ENCODE results near the gene KCNH6.

KCNH6 gene

DNA sequence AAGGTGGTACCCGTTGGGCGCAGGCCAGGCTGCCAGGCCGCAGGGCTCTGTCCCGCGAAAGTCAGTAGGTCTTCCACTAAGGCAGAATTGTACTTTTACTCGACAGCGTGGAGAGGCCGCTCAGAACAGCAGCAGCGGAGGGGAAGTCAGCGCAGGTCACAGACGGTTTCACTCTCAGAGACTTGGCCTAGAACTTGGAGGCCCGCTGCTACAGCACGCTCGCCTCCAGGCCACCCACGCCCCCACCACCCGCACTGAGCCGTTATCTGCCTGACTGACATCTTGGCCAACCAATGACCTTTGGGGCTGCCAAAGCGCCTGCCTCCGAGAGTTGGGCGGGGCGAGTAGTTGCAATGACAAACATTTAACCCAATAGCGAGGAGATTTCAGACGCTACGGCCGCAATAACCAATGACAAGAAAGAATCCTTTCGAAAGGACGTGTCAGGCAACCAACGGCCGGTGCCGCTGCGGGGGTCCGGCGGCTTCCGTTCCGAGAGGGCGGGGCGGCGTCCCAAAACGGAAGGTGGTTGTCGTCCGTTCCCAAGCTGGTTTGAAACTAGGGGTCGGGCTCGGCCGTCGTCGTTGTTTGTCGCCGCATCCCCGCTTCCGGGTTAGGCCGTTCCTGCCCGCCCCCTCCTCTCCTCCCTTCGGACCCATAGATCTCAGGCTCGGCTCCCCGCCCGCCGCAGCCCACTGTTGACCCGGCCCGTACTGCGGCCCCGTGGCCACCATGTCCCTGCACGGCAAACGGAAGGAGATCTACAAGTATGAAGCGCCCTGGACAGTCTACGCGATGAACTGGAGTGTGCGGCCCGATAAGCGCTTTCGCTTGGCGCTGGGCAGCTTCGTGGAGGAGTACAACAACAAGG is 27.0 kb downstream of the KCNH6 start, which contains the start of gene DCAF7:
Gene DCAF7, plus strand, starts transcription at position 532 of the 871 bp plus-strand sequence. Its CDS starts 201 bp downstream, at position 733.
- DNase-seq (ENCODE audit: low read depth in 2 of 2, low spot score in 1 of 2) = peak; percentile 97 to 99

DNA sequence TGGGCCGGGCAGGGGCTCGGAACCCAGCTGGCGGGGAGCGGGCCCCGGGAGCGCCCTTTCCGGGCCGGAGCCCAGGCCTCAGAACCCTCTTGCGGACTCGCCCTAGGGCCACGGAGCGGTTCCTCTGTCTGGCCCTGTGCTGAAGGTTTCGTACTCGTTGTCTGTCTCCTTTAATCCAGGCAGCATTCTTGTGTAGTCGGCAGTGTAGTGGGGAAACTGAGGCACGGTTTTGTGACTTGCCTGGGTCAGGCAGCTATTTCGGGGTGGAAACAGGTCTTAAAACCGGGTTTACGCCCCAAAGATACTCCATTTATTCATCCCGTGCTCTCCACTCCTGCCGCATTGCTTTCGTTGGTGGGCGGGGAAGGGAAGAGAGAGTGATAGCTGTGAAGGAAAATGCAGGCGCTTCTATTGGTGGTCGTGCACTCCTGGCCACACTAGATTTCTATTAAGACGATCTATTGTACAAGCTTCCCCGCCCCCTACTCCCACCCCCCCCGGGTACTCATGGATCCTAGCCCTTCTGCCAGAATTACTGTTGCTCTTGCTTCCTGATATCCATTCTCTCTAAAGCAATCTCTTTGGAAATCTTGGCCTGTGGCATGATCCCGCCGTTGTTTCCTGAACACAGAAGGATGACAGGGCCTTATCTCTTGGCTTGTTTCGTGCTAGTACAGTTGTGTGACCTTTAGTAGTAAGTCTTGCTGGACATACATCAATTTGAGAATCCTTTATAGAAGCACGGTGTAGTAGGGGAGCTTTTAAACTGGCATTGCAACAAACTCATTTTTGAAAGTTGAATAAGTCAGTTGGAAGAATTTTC is 27.9 kb downstream of the KCNH6 start:
- no peak for DNase-seq (ENCODE audit: low read depth in 2 of 2, low spot score in 1 of 2)

DNA sequence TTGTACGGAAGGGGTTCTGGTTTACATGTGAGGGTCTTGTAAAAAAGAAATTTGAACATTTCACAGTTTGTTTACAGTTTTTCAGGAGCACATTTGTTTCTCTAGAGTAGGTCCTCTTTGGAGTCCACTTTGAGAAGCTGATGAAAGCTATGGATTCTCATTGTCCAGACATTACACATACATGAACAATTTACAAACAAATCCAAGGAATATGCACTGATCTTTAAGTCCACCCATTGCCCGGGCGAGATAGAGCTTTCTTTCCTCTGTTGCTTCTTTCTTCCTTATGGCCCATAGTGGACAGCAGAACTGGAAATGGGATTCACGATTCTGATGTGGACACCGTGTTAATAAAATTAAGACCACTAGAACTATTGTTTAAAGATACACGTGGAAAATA is 29.1 kb downstream of the KCNH6 start:
- no peak for DNase-seq (ENCODE audit: low read depth in 2 of 2, low spot score in 1 of 2)

DNA sequence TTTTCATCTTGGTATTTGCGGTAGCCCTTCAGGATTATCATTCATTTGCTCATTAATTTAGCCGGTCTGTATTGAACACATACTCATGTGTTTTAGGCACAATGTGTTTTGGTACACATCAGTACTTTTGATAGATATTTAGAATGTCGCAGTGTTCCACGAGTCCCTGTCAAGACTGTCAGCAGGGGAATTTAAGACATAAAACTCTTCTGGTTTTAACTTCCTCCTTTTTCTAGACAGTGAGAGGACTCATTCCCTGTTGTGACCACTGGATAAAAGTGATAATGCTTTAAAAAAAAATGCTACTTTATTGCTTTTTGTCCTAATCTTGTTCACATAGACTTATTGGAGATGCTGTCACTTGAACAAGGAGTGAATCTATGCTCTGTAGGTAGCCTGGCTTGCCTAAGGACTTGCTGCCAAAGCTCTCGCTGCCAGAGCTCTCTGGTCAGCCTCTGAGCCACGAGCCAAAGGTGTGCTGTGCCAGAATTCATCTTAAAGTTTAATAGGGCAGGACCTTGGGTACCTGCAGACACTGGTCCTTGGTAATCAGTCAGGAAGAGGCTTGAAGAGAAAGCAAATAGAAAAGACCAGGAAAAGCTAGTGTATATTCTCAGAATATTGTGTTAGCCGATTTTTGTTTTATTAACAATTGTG is 32.5 kb downstream of the KCNH6 start:
- DNase-seq (ENCODE audit: low read depth in 2 of 2, low spot score in 1 of 2) = no peak

DNA sequence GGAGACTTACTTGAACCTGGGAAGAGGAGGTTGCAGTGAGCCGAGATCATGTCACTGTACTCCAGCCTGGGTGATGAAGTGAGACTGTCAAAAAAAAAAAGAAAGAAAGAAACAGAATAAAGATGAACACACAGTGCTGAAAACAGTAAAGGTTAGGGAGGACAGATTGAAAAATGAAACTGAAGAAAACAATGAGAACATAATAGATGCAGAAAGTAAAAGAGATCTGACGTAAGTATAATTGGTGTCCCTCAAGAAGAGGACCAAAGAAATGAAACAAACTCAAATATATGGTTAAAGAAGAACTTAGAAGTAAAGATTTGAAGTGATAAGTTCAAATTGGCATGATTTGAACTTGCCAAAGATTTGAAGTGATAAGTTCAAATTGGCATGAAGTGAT is 34.3 kb downstream of the KCNH6 start:
- DNase-seq (ENCODE audit: low read depth in 2 of 2, low spot score in 1 of 2) = no peak

DNA sequence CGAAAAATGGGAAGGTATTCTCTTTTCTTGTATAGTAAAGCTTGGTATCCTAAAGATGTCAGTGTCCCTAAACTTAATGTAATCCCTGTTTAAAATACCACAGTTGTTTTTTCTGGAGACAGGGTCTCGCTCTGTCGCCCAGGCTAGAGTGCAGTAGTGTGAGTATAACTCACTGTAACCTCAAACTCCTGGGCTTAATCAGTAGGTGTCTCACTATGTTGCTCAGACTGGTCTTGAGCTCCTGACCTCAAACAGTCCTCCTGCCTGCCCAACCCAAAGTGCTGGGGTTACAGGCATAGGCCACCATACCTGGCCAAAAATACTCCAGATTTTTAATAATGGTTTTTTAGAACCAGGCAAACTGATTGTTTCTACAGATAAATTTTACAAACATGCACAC is 35.3 kb downstream of the KCNH6 start:
- no peak for DNase-seq (ENCODE audit: low read depth in 2 of 2, low spot score in 1 of 2)

DNA sequence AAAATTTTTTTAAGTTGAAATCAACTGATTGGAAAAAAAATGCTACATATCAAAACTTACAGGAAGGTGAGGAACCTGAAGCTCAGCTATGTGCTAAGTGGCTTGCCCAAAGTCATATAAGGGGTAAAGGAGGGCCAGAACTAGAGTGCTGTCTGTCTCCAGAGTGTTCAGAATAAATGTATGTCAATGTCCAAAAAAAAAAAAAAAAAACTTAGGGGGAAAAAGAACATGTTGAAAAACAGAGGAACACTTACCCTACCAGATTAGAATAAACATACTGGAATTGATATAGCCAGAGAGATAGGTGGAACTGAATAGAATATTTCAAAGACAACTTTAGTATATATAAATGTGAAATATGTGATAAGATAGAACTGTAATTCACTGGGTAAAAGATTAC is 38.7 kb downstream of the KCNH6 start:
- no peak for DNase-seq (ENCODE audit: low read depth in 2 of 2, low spot score in 1 of 2)

DNA sequence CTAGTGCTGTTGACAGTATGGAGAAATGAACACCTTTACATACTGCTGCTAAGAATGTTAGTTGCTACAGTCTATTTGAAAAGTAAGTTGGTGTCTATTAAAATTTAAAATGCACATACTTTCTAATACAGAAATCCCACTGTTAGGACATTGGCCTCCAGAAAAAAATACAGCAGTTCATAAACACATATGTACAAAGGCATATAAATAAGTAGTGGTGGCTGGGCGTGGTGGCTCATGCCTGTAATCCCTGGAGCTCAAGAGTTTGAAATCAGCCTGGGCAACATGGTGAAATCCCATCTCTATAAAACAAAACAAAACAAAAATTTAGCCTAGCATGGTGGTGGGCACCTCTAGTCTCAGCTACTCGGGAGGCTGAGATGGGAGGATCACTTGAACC is 40.2 kb downstream of the KCNH6 start:
- DNase-seq (ENCODE audit: low read depth in 2 of 2, low spot score in 1 of 2) = no peak

DNA sequence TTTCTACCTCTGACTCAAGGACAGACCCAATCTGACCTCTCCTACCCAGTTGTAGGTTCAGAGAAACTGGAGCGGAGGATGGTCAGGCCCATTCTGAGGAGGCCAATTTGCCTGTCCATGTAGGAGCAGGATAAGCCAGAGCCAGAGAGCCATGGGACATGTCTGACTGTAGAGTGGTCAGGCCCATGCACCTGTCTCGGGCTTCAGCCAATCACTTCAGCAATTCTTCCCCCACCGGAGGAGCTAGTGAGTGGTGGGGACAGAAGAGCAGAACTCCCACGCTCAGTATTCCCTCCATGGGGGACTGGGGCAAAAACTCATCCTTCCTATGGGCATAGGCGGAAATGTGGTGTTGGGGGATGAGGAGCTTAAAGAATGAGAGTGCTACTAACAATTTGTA is 41.4 kb downstream of the KCNH6 start:
- no peak for DNase-seq (ENCODE audit: low read depth in 2 of 2, low spot score in 1 of 2)

DNA sequence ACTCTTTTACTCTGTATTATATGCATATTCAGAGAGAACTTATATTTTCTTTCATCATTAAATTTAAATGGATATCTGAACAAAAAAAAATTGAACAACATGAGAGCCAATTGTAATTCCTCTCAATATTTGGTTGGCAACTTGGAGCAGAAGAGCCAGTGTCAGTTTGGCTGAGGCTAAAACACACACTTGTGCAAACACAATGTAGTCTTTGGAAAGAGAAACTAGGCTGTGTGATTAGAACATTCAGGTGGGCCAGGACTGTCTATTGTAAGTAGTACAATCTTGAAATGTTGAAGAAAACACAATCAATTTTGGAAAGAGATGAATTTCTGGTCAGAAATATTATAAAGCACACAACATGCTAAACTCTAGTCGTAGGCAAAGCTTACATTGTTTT is 44.1 kb downstream of the KCNH6 start:
- no peak for DNase-seq (ENCODE audit: low read depth in 2 of 2, low spot score in 1 of 2)

DNA sequence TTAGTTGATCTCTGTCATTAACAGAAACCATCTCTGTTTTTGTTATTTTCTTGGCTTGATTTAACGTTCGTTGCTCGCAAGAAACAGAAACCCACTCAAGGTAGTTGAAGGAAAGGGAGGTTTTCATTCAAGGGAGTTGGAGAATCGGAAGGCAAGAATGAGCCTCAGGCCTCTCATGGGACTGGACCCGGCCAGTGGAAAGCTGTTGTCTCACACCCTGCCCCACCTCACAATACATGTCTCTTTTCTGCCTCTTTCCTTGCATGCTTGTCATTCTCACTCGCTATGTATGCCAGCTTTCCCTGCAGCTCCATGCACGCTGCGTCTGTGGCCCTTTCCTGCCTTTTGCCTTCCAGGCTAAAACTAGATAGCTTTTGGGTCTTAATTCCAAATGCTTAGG is 45.4 kb downstream of the KCNH6 start:
- no peak for DNase-seq (ENCODE audit: low read depth in 2 of 2, low spot score in 1 of 2)

DNA sequence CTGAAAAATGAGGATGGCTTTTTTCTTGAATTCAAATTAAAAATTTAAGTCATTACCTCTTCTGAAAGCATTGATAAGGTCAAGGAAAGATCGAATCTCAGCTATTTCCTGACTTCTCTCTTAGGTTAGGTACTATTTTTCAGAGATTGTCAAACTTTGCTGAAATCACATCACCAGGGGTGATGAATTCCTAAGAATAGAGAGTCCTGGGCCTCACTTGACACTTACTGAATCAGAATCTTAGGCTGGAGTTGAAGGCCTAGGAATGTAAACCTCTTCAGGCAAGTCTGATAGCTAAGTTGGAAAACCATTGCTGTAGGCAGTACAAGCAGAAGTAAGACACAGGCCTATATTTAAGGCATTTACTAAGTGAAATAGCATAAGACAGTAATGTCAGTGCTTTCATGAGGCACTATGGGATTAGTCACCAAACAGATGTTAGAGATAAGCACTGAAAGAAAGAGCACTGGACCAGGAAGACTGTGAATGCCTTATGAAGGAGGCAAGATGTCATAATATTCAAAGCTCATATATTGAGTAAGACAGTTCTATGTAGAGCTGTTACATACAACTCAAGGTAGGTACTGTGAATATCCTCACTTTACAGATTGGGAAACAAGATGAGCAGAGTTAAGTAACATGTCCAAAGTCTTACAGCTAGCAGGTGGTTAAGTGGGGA is 48.6 kb downstream of the KCNH6 start:
- DNase-seq (ENCODE audit: low read depth in 2 of 2, low spot score in 1 of 2) = no peak

DNA sequence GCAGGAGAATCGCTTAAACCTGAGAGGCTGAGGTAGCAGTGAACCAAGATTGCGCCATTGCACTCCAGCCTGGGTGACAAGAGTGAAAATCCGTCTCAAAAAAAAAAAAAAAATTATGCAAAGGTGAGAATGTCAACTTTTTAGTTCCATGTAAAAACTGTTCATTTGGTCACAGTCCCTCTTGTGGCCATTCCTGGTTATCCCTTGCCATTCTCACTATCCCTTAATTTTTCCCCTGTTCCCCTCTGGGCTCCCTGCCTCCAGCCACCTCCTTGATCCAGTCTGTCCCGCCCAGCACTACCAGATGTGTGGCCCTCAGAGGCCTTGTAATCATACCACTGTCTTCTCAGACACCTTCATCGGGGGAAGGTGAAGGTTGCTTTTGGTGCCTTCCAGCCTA is 50.5 kb downstream of the KCNH6 start:
- no peak for DNase-seq (ENCODE audit: low read depth in 2 of 2, low spot score in 1 of 2)

DNA sequence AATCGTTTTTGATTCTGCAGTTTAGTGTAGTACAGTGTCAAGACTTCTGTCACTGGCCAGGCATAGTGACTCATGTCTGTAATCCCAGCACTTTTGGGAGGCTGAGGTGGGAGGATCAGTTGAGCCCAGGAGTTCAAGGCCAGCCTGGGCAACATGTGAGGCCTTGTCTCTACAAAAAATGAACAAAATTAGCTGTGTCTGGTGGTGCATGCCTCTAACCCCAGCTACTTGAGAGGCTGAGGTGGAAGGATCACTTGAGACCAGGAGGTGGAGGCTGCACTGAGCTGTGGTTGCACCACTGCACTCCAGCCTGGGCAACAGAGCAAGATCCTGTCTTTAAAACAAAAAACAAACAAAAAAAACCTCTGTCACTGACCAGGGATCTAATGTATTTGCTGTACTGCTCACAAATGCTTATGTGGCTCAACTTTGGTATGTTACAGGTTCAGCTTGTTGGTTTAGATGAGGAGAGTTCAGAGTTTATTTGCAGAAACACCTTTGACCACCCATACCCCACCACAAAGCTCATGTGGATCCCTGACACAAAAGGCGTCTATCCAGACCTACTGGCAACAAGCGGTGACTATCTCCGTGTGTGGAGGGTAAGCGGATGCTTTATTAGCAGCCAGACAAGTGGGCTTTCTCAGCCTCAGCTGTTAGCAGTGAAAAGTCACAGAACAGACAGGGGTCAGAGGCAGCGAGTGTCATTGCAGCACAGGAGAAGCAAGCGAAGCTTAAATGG is 55.0 kb downstream of the KCNH6 start:
- no peak for DNase-seq (ENCODE audit: low read depth in 2 of 2, low spot score in 1 of 2)

DNA sequence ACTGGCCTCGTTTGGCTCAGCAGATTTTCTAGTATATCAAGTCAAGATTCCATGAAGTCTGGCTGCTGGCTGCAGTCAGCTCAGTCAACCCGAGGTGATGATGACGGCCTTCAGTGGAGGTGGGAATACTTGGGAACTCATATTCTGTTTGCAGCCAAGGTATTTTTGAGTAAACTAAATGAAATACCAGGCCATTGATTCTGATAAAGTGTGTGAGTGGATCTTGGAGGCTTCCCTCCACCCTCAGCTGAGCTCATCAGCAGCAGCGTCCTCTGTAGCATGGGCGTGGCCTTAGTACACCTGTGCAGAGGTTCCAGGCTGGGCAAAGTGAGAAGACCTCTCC is 55.6 kb downstream of the KCNH6 start:
- no peak for DNase-seq (ENCODE audit: low read depth in 2 of 2, low spot score in 1 of 2)

DNA sequence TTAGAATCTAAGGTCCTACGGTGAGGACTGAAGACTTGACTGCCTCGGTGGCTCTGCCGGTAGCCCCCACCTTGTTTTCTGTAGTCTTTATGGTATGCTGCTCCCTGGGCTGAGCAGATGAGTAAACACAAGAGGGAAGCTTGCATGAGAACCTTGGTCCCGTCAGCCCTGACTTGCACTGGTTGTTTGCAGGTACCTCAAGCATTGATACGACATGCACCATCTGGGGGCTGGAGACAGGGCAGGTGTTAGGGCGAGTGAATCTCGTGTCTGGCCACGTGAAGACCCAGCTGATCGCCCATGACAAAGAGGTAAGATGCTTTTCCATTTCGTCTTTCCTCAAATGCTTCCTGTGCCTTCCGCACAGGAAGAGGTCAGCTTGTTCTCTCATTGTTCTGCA is 56.5 kb downstream of the KCNH6 start:
- DNase-seq (ENCODE audit: low read depth in 2 of 2, low spot score in 1 of 2) = no peak

DNA sequence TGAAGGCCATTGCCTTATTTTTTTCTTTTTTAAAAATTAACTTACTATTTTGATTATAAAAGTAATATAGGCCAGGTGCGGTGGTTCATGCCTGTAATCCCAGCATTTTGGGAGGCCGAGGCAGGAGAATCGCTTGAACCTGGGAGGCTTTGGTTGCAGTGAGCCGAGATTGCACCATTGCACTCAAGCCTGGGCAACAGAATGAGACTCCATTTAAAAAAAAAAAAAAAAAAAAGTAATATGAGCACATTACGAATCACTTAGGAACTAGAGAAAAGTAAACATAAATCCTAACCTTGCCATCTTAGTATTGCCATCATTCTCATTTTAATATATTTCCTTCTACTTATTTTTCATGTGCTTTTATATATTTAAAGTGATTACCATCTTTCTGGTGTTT is 64.6 kb downstream of the KCNH6 start:
- no peak for DNase-seq (ENCODE audit: low read depth in 2 of 2, low spot score in 1 of 2)

DNA sequence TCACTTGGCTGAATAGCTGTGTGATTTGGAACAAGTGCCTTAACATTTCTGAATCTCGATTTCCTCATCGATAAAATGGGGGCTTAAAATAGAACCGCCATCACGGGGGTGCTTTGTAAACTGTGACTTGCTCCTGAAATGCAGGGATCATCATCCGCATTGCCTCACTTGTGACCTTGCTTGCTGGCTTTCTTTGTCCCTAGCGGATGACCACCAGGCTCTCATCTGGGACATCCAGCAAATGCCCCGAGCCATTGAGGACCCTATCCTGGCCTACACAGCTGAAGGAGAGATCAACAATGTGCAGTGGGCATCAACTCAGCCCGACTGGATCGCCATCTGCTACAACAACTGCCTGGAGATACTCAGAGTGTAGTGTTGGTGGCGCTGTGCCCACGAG is 65.6 kb downstream of the KCNH6 start:
- DNase-seq (ENCODE audit: low read depth in 2 of 2, low spot score in 1 of 2) = no peak

DNA sequence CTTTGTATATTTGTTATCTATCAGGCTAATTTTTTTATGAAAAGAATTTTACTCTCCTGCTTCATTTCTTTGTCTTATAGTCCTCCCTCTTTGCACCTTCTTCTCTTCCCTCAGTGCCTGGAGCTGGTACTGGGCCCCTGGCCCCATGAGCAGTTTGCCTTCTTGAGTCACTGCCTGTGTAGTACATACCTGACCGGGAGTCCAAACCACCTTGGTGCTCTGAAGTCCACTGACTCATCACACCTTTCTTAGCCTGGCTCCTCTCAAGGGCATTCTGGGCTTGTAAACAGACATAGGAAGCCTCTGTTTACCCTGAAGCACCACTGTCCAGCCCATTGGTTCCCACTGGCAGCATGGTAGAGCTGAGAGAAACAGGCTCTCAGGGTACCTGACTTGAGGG is 66.5 kb downstream of the KCNH6 start:
- no peak for DNase-seq (ENCODE audit: low read depth in 2 of 2, low spot score in 1 of 2)

DNA sequence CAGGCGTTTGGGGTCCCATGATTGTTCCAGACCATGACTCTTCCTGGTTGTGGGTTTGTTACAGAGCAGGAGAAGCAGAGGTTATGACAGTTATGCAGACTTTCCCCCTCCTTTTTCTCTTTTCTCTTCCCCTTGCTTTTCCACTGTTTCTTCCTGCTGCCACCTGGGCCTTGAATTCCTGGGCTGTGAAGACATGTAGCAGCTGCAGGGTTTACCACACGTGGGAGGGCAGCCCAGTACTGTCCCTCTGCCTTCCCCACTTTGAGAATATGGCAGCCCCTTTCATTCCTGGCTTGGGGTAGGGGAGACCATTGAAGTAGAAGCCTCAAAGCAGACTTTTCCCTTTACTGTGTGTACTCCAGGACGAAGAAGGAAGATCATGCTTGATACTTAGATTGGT is 69.6 kb downstream of the KCNH6 start:
- no peak for DNase-seq (ENCODE audit: low read depth in 2 of 2, low spot score in 1 of 2)

DNA sequence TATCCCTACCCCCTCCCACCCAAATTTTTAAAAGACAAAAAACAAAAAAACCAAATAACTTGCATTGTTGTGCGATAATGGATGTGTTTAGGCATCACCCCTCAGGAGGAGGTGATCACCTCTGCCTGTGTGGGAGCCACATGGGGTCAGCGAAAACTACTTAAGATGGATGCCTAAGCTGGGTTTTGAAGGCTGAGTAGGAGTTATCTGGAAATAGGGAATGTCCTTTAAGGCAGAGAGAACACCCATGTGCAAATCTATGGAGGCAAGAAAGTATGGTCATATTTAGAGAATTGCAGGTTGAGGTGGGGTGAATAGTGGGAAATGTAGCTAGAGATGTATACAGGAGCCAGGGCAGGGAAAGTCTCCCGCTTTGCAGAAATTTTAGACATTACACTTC is 72.0 kb downstream of the KCNH6 start:
- no peak for DNase-seq (ENCODE audit: low read depth in 2 of 2, low spot score in 1 of 2)
